NCI-H69 (cell line): Measurements from ENCODE around the gene C1orf74.

Experiments used
- DNase-seq: peaks from one replicate; lab custom pipeline; 2025; lab: John Stamatoyannopoulos, UW

The C1orf74 gene

DNA sequence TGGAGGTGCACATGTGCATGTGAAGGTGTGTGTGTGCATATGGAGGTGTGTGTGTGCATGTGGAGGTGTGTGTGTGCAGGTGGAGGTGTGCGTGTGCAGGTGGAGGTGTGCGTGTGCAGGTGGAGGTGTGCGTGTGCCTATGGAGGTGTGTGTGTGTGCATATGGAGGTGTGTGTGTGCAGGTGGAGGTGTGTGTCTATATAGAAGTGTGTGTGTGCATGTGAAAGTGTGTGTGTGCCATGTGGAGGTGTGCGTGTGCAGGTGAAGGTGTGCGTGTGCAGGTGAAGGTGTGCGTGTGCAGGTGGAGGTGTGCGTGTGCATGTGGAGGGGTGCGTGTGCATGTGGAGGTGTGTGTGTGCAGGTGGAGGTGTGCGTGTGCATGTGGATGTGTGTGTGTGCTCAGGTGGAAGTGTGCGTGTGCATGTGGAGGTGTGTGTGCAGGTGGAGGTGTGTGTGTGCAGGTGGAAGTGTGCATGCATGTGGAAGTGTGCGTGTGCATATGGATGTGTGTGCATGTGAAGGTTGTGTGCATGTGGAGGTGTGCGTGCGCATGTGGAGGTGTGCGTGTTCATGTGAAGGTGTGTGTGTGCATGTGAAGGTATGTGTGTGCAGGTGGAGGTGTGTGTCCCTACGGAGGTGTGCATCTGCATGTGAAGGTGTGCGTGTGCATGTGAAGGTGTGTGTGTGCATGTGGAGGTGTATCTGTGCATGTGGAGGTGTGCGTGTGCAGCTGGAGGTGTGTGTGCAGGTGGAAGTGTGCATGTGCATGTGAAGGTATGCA, 13.5 kb downstream of the C1orf74 start:
- DNase-seq = no peak

DNA sequence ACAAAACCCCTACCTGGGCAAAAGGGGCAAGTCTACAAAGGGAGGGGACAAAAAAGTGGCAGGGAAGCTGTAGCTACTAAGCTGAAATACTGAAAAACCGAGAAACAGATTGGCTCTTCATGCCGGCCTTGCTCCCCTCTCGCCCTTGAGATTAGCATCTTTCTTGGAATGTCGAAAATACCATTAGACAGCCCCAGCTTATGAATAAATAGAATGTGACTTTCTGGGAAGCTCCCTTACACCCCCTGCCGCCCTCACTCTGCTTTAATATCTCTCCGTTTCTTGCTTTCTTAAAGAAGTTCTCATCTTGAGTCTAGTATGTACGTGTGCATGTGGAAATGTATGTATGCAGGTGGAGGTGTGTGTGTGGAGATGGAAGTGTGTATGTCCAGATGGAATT, 14.4 kb downstream of the C1orf74 start:
- no peak for DNase-seq

DNA sequence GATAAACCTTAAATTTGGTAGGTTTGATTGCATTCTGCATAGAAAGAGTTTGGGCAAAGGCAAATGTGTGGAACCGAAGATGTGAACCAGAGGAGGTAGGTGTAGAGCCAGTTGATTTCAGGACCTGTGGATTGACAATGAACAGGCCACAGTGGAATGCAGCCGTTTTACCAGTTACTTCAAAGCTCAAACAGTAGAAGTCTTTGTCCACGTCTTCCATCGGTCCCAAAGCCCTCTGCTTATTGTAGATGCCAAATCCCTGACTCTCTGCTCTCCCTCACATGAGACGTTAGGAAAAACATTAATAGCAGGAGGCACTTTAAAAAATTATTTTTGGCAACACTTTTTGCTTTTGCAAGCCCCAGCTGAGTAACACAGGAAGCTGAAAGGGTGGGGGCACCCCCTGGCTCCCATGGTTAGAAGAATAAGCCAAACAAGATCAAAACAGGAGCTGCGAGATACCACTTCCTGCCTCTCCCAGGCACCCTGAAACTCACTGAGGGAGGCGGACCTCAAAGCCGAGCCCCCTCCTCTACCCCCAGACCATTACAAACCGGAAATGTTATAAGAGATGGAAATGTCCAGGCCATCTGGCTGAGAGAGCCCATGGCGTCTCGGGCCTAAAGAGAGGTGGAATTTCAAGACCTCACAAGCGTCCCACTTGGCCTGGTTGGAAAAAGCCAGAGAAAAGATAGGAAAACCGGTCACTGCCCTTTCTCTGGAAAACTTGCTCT, 15.0 kb downstream of the C1orf74 start:
- DNase-seq = no peak

DNA sequence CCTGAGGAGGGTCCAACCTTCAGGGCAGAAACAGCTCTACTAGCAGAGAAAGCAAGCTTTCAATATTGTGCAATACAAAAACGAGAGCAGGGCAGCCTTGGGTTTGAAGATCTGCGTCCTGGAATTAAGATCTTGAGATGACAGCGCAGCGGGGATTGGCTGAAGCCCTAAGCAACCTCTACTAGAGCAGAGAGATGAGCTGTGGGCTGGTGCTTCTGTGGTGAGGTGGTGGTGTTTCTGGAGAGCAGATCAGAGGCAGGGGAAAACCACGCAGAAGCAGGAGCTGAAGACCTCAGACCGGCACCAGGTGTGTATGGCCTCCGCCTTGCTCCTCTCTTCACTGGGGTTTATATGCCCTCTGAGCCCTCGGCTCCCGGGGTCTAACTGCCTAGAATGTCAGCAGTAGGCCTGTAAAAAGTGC, 16.0 kb downstream of the C1orf74 start:
- no peak for DNase-seq

DNA sequence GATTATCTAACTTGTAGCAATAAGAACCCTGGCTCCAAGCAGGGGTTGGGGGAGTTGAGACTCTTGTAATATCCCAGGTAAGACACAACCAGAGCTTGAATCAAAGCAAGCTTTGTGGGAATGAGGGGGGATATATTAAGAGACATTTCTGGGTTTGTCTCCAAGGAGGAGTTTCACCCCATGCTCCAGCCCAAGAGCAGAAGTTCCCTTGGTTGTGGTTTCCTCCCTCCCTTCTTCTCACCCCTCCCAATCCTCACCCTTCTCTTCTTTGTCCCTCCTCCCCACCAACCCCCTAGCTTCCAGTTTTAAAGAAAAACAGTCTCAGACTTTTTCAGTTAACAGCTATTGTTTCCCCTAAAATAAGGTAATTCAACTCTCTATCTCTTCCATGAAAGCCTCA, 16.7 kb downstream of the C1orf74 start:
- no peak for DNase-seq

DNA sequence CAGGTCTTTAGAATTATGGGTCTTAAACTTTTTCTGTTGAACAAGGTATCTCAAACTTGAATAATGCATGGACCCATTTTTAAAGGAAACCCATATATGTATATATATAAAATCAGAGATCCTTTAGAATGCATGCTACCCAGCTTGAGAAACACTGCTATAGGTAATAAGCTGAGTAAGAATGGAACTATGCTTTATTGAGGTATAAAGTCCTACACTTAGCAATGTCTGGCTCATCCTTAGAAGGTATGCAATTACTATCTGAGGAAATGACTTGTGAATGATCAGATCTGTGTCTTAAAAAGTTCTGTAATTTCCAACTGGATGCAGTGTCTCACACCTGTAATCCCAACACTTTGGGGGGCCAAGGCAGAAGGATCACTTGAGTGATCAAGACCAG, 17.3 kb downstream of the C1orf74 start:
- DNase-seq = no peak

DNA sequence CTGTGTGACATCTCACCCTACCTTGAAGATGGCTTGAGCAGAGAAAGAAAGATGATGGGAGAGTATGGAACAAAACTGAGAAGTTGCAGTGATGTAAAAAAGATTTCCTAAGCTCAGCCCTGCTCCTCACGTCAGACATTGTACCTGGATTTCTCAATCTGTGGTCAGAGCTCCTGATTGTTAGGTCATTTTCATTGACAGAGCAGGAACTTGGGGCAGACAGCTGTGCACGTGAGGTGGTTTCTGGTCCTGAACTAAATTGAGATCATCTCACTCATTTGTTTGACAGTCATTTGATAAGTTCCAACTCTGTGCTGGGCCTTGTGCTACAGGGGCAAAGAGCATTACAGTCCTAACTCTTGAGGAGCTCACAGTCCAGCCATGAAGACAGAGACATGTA, 18.3 kb downstream of the C1orf74 start:
- DNase-seq = no peak

DNA sequence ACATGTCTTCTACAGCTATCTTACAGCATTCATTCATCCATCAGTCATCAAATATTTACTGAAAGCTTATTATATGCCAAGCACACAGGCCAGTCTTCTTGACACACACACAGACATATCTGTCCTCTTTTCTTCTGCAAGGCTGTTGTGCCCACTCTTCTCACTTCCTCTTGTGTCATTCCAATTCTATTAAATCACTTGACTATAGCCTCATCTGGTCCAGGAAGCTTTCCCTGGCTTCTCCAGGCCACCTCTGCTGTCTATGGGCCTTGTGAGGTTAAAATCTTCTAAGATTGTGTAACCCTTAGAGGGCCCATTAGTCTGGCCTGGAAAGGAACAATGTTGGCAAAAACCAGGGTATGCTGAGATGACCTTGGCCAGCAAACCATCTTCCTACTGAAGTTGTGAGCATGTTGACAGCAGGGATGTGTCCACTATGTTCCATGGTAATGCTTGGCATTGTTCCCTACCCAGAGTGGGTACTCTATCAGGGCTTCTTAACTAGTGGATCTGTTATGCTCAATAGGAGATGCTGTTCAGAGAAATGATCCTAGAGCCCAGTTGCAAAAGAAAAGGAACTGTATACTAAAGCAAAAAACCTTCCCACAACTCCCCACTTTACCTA, 23.2 kb downstream of the C1orf74 start:
- no peak for DNase-seq

DNA sequence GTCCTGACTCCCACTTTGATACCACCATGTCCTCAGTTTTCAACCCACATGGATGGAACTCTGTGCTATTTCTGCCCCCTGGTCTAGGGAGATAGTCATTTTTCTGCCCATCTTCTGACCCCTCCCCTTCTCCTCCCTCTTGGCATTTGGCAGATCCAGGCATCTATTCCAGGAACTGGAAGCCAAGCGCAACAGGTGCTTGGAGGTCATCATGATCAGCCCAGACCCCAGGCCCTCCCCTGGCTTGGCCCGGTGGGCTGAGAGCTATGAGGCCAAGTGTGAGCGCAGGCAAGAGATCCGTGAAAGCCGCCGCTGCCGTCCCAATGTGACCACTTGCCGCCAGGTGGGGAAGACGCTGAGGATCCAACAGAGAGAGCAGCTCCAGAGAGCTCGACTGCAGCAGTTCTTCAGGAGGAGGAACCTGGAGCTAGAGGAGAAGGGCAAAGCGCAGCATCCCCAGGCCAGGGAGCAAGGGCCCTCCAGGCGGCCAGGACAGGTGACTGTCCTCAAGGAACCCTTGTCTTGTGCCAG, 24.5 kb downstream of the C1orf74 start:
- DNase-seq = no peak

DNA sequence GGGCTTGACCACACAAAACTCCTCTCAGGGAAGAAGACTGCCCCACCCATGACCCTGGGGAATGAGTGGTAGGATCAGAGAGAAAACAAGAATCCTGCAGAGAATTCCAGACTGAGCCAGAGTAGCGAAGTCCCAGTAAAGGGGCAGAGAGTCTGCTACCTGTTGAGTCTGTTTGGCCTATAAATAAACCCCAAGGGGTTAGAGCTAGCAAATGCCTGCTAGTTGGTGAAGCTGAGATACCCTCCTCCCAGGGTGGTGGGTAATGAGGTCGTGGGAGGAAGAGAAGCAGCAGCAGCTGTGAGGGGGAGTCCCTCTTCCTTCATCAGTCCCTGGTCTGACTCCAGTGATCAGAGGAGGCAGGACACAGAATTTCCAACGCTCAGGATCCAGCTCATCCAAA, 26.0 kb downstream of the C1orf74 start:
- DNase-seq = peak; percentile 17

DNA sequence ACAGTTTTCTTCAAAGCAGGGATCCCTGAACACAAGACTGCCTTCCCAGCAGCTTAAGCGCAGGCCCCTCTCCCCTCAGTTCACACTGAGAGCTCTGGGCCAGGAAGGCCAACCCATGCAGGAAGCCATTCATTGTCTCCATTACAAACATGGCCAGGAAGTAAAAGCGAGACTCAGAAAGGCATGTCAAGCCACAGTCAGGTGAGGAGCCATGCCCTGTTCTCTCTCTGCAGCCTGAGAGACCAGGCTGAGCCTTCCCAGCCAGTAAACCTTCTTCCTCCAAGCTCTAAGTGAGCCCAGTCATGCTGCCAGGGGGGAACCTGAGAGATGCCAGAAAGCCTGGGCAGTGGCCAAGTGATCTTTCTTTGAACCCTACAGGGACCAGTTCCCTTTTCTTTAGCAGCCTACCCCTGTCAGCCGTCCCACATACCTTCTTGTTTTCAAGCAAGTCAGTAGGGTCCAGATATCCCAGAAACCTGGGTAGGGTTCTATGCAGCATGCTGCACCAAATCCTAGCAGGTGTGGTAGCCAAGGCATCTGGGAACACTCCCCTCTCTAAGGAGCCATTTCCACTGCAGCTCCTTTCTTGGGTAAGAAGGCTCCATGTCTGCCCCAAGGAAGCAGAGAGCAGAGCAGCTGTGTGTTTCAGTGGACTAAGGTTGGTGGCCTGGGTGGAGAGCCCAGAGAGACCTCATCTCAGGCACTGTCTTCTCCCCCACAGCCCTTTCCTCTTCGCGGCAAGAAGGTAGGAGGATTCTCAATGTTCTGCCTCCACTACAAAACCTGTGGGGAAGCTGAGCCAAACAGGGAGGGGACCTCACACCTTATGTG, 27.5 kb downstream of the C1orf74 start:
- DNase-seq = no peak

DNA sequence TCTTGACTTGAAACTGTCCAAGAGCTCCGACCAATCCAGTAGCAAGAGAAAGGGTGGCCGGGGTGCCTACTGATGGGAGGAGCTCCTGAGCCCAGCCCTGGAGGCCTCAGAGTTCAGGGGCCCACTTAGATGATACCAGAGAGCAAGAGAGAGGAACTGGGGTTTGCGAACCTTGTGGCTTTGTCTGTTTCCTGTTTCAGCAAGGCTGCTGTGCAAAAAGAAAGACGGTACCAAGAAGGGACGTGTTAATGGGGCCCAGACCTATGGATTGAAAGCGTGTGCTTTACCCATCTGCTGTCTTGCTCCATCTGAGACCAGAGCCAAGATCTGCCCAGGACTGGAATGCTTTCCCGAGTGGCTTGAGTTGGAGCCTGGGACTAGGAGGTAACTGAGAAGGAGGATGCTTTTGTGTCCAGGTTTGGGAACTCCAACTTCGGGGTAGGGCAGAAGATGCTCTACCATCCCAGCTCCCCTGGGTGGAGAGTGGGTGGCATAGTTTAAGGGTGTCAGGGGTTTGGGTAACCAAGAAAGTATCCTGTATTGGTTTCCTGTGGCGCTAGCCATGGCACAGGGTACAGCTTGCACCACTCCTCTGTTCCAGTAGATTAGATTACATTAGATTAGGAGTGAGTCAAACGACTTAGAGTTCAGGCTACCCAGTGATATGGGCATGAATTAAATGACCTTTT, 28.3 kb downstream of the C1orf74 start, which contains the start of gene TRAF3IP3:
TSS of gene TRAF3IP3 (plus strand) at position 128 of the 689 bp plus-strand sequence. CDS start 3,987 bp downstream, outside the sequence.
- DNase-seq = no peak

DNA sequence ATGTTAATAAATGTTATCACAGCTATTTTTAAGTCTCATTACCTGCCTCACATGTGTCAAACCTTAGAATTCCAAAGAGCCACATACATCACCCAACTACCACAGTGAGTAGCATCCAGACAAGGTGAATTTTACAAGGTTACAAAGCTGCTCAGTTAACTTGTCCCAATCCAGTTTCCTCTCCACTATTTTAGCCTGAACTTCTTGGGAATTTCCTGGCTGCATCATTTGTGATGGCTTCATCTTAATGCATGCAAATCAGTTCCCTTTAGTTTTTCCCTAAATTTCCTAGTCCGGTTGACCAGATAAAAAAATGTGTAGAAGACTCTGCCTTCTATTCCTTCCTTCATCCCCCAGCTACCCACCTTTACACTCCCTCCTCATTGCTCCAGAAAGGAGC, 29.1 kb downstream of the C1orf74 start:
- no peak for DNase-seq

DNA sequence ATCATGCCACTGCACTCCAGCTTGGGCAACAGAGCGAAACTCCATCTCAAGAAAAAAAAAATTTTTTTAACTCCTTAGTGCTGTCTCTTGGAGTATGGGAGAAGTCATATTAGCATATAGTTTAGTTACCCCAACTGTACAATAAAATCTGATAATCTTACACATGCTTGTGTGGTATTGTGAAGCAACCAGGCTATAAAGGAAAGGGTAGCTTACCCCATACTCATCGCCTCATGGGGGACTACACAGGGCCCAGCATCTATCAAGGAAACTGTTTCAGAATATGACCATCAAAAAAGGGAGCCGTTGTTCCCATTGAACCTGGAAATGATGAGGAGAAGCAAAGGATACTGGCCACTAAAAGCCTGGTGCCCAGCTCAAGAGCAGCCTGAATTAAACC, 31.5 kb downstream of the C1orf74 start:
- no peak for DNase-seq

DNA sequence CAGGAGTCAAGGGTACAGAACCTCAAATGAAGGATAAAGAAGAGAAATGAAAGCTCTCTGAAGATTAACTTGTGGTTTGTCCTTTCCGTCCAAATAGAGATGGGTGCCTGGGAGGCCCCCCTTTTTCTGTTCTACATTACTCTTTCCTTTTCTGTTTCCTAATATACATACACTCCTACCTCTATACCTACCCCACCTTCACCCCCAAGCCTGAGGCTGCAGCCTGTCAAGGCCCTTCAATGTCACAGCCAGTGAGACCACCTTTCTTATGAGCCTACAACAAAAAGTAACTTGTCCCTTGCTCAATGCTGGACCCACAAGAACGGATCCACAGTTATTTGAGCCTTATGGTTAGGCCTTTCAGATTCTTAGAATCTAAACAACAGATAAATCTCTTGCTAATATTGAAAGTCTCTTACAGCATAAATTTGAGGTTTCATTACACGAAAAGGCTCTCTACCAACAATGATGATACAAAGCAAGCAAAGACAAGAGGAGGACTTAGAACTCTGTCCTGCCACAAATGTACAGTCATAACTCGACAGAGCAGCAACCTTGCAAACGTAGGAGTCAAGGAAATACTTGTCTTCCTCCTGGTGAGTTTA, 32.6 kb downstream of the C1orf74 start:
- no peak for DNase-seq

DNA sequence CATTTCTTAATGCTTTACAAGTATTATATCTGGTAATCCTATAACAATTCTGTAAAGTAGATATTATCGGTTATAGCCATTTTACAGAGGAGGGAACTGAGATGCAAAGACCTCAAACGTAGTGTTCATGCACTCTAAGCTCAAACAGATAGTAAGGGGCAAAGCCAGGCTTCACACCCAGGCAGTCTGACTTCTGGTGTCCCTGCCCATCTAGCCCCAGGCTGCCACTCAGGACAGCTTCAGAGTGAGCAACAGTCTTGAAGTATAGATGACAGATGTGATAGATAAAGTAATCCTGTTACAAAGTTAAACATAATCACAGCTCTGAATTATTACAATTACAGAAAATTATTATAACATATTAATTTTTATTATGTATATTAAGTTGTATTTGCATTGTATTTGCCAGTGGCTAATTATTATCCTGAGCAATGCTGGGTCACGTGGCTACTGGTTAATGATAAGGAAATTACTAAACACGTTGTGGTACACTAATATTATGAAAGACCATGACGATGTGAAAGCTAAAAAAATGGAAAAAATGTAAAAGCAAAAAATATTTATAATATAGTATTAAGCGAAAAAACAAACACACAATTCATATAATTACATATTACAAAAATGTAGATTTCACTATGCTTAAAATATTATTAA, 34.6 kb downstream of the C1orf74 start:
- DNase-seq = peak; percentile 18

DNA sequence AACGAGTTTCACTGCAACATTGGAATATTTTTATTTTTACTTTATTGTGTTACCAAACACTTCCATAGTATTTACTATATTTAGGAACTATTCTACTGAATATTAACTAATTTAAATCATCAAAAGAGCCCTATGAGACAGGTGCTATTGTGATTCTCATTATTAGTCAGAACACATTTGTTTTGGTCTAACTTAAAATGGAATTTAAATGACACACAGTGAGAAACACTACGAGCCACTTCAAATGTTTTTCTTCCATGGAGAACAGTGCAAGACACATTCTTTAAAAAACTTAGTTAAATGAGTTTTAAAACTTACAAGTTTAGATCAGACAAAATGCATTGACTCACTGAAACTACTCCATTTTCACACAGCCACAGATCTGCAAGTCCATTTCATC, 35.2 kb downstream of the C1orf74 start:
- no peak for DNase-seq

DNA sequence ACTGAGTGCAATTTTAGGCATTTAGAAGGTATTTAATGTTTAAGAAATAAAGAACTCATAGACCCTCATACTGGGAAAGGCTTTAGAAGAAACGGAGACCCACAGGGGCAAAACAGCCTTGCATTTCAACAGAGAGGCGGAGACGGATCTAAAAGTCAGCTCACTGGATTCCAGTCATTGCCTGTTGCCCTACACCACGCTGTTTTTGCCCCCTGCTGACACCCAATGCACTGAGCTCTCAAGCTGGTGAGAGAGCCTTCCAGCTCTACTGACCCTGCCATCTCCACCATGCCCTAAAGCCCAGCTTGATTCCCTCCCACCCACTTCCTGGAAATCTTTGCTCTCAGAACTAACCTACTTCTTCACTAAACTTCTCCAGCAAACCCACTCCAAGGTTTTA, 35.7 kb downstream of the C1orf74 start:
- peak; percentile 12 for DNase-seq

DNA sequence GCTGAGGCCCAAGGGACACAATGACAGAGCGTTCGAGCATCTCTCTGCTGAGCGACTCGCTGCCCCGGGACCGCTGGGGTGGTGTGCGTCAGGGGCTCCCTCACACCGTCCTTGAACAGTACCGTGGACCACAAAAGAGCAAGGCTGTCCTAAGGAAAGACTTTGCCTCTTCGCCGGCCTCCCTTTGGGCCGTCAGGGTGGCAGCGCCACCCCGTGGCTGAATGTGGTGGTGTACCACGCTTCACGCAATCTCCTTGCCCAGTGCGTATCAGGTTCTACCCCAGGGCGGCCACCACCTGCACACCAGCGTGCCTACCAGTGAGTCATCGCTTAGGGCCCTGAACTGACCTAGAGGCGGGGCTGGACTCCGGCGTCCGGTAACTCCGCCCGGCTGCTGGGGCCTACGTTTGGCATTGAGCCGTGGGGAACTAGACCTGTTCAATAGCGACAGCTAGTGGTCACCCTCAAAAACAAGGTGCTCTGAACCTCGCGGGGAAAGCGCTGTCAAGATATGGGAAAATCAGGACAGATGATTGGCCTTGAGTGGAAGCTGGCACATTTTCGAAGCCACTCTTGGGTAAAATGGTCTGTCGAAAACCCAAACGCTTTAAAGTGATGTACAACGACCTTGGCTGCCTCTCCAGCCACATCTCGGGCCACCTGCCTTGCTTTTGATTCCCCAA, 36.6 kb downstream of the C1orf74 start:
- peak; percentile 40 for DNase-seq
